H1 (cell line): ENCODE results near the gene AP3M1. TPM values are rescaled to one million over a fixed set of nuclear protein-coding genes. Genes with fewer than 3 reads are reported as not detected.

Experiments
- CTCF ChIA-PET: fragments of 300-600 bp; sonication (Branson Sonifier 250); formaldehyde crosslinking; loops from one replicate; lab custom pipeline; 2021; ENCODE audit not compliant: partially characterized antibody; lab: Charles Lee
- POLR2A ChIA-PET: fragments of 300-600 bp; sonication (Branson Sonifier 250); formaldehyde crosslinking; loops from one replicate; lab custom pipeline; 2021; ENCODE audit warnings: inconsistent platforms; ENCODE audit not compliant: partially characterized antibody; lab: Charles Lee
- DNase-seq, 2 experiments: peaks; one replicate each; pipeline versions ENCODE4 v3.0.0 to v3.0.0-alpha.2; 2010 to 2022; ENCODE audit warnings: low spot score in 2 of 2, low read depth in 1 of 2, mixed read lengths in 1 of 2
- FAIRE-seq: peaks from 2 replicates; lab custom pipeline; 2011; peaks lifted over from hg19 to GRCh38; lab: Jason Lieb, UNC
- H2AFZ ChIP-seq: 2 replicates; pipeline ENCODE4 v1.8.1; 2012; ENCODE audit warnings: low read length, inconsistent platforms
- H2AK5ac ChIP-seq: 2 replicates; pipeline ENCODE4 v1.6.1; 2013; ENCODE audit warnings: low read depth, low read length
- H2BK120ac ChIP-seq: replicated peaks from 2 replicates; pipeline ENCODE3; 2013; ENCODE audit warnings: low read depth, low read length, inconsistent platforms
- H2BK12ac ChIP-seq: 2 replicates; pipeline ENCODE4 v1.6.1; 2013; ENCODE audit warnings: low read depth, low read length
- H2BK15ac ChIP-seq: 2 replicates; pipeline ENCODE4 v1.6.1; 2013; ENCODE audit warnings: low read length
- H2BK20ac ChIP-seq: 2 replicates; pipeline ENCODE4 v1.6.1; 2013; ENCODE audit warnings: low read length
- H2BK5ac ChIP-seq: 2 replicates; pipeline ENCODE4 v1.6.1; 2013; ENCODE audit warnings: low read depth, low read length
- H3K14ac ChIP-seq: 2 replicates; pipeline ENCODE4 v1.6.1; 2013; ENCODE audit warnings: inconsistent platforms; ENCODE audit not compliant: insufficient read length
- H3K18ac ChIP-seq: 2 replicates; pipeline ENCODE4 v1.6.1; 2013; ENCODE audit warnings: low read length; ENCODE audit errors: extremely low read depth
- H3K23ac ChIP-seq: 2 replicates; pipeline ENCODE4 v1.6.1; 2013; ENCODE audit warnings: inconsistent platforms; ENCODE audit not compliant: insufficient read length
- H3K23me2 ChIP-seq: 2 replicates; pipeline ENCODE4 v1.6.1; 2013; ENCODE audit warnings: low read depth, low read length
- H3K27ac ChIP-seq: 2 replicates; pipeline ENCODE4 v1.6.1; 2011; ENCODE audit warnings: low read depth, low read length, inconsistent platforms
- H3K27me3 ChIP-seq, 4 experiments: replicated peaks in 1 of 4; 1 replicate in 1 of 4; 2 replicates in 3 of 4; pipeline versions ENCODE4 v1.6.1 to v1.8.1; 2011 to 2013; ENCODE audit warnings: low read length in 3 of 4, mild to moderate bottlenecking in 3 of 4, inconsistent platforms in 2 of 4, mixed read lengths in 2 of 4, moderate library complexity in 1 of 4; ENCODE audit not compliant: control insufficient read depth in 3 of 4, insufficient read depth in 3 of 4; ENCODE audit errors: extremely low read depth in 1 of 4
- H3K36me3 ChIP-seq, 4 experiments: 2 replicates each; pipeline versions ENCODE4 v1.6.1 to v1.8.1; 2011 to 2013; ENCODE audit warnings: mild to moderate bottlenecking in 4 of 4, low read length in 3 of 4, moderate library complexity in 2 of 4, control low read depth in 1 of 4, inconsistent platforms in 1 of 4; ENCODE audit not compliant: insufficient read depth in 4 of 4, control insufficient read depth in 2 of 4
- H3K4ac ChIP-seq: replicated peaks from 2 replicates; pipeline ENCODE3; 2013; ENCODE audit warnings: low read length, low read depth, mixed read lengths, inconsistent platforms; ENCODE audit not compliant: insufficient read length
- H3K4me1 ChIP-seq, 4 experiments: replicated peaks in 1 of 4; 1 replicate in 1 of 4; 2 replicates in 3 of 4; pipeline versions ENCODE4 v1.6.1 to v1.8.1; 2011 to 2013; ENCODE audit warnings: low read length in 3 of 4, inconsistent platforms in 2 of 4, mixed read lengths in 1 of 4; ENCODE audit not compliant: insufficient read depth in 4 of 4, control insufficient read depth in 3 of 4
- H3K4me2 ChIP-seq, 2 experiments: 2 replicates each; pipeline versions ENCODE4 v1.6.1 to v1.8.1; 2011 to 2013; ENCODE audit warnings: low read depth in 2 of 2, low read length in 2 of 2, control low read depth in 1 of 2, inconsistent platforms in 1 of 2, mild to moderate bottlenecking in 1 of 2; ENCODE audit not compliant: insufficient read depth in 1 of 2
- H3K4me3 ChIP-seq, 4 experiments: fragments of 200-600, 300-600 bp in 1 of 4; sonication (generic), shearing (Covaris generic), sonication (Bioruptor Twin) in 1 of 4; 2 replicates each; pipeline versions ENCODE4 v1.5.1 to v1.8.1; 2011 to 2016; ENCODE audit warnings: low read length in 4 of 4, low read depth in 3 of 4, control low read depth in 2 of 4, inconsistent platforms in 2 of 4, mild to moderate bottlenecking in 2 of 4, mixed read lengths in 1 of 4, moderate library complexity in 1 of 4; ENCODE audit not compliant: insufficient read depth in 2 of 4; ENCODE audit errors: extremely low read depth in 1 of 4
- H3K56ac ChIP-seq: replicated peaks from 2 replicates; pipeline ENCODE3; 2013; ENCODE audit warnings: low read depth, mild to moderate bottlenecking, mixed read lengths, low read length, inconsistent platforms; ENCODE audit not compliant: insufficient read length
- H3K79me1 ChIP-seq: 2 replicates; pipeline ENCODE4 v1.6.1; 2013; ENCODE audit warnings: low read depth, low read length, control low read depth
- H3K79me2 ChIP-seq, 2 experiments: 2 replicates each; pipeline versions ENCODE4 v1.6.1 to v1.8.1; 2012 to 2013; ENCODE audit warnings: low read length in 2 of 2, mild to moderate bottlenecking in 2 of 2, inconsistent platforms in 1 of 2; ENCODE audit not compliant: insufficient read depth in 2 of 2, control insufficient read depth in 1 of 2
- H3K9ac ChIP-seq, 4 experiments: replicated peaks in 1 of 4; 1 replicate in 1 of 4; 2 replicates in 3 of 4; pipeline versions ENCODE4 v1.6.1 to v1.8.1; 2011 to 2013; ENCODE audit warnings: low read depth in 3 of 4, low read length in 3 of 4, control low read depth in 2 of 4, mild to moderate bottlenecking in 2 of 4, moderate library complexity in 2 of 4, inconsistent platforms in 1 of 4; ENCODE audit errors: extremely low read depth in 1 of 4
- H3K9me3 ChIP-seq, 2 experiments: 2 replicates each; pipeline versions ENCODE4 v1.6.1 to v1.8.1; 2012 to 2013; ENCODE audit warnings: mild to moderate bottlenecking in 2 of 2, moderate library complexity in 2 of 2, control low read depth in 1 of 2, inconsistent platforms in 1 of 2, low read depth in 1 of 2, low read length in 1 of 2, mixed read lengths in 1 of 2; ENCODE audit not compliant: insufficient read depth in 2 of 2
- H4K20me1 ChIP-seq, 2 experiments: replicated peaks in 1 of 2; 2 replicates each; pipeline versions ENCODE3 to v1.8.1; 2011 to 2013; ENCODE audit warnings: inconsistent platforms in 2 of 2, low read length in 2 of 2, mild to moderate bottlenecking in 1 of 2; ENCODE audit not compliant: insufficient read depth in 2 of 2, control insufficient read depth in 1 of 2
- H4K5ac ChIP-seq: 2 replicates; pipeline ENCODE4 v1.6.1; 2013; ENCODE audit warnings: low read length, low read depth, mixed read lengths, inconsistent platforms; ENCODE audit not compliant: insufficient read length
- H4K8ac ChIP-seq: 2 replicates; pipeline ENCODE4 v1.8.0; 2013; ENCODE audit warnings: mild to moderate bottlenecking, moderate library complexity, low read length, inconsistent platforms; ENCODE audit not compliant: insufficient read depth; ENCODE audit errors: extremely low read depth
- H4K91ac ChIP-seq: replicated peaks from 2 replicates; pipeline ENCODE3; 2013; ENCODE audit warnings: low read length, mixed read lengths, inconsistent platforms; ENCODE audit not compliant: insufficient read length
- CHD1 ChIP-seq: IDR thresholded peaks from 2 replicates; pipeline ENCODE4 v1.6.1; 2012; ENCODE audit warnings: low read depth, low read length, improper control_type of control experiment
- FOSL1 ChIP-seq: IDR thresholded peaks from 2 replicates; pipeline ENCODE4 v1.6.1; 2011; ENCODE audit warnings: mild to moderate bottlenecking, low read depth, low read length, moderate library complexity; ENCODE audit not compliant: insufficient read depth
- RAD21 ChIP-seq, 2 experiments: IDR thresholded peaks in 1 of 2; conservative IDR thresholded peaks in 1 of 2; 2 replicates each; pipeline ENCODE4 v1.6.1; 2011; ENCODE audit warnings: low read depth in 2 of 2, low read length in 2 of 2, improper control_type of control experiment in 1 of 2, inconsistent platforms in 1 of 2, mild to moderate bottlenecking in 1 of 2, moderate library complexity in 1 of 2
- WGBS, 2 experiments: shearing (Covaris generic) in 1 of 2; methylation state at CpG; one replicate each; pipeline versions ENCODE4 v1.1.6 to v1.1.7; 2013 to 2015; ENCODE audit warnings: low lambda C conversion rate in 2 of 2, mixed read lengths in 2 of 2, inconsistent platforms in 1 of 2, low coverage in 1 of 2, missing lambda C conversion rate in 1 of 2; ENCODE audit not compliant: insufficient replicate concordance in 2 of 2, insufficient coverage in 1 of 2, insufficient read length in 1 of 2; ENCODE audit errors: extremely low coverage in 1 of 2, missing lambda C conversion rate in 1 of 2; 5-methylcytosine and 5-hydroxymethylcytosine counted together
- polyA plus RNA-seq, 7 experiments: library from polyadenylated mRNA; depleted of rRNA in 3 of 7; stranded (reverse) in 5 of 7; unstranded in 2 of 7; fragments of >200 nt in 5 of 7; fragments of 200-250 nt in 2 of 7; gene quantifications; 1 replicate in 5 of 7; 2 replicates in 1 of 7; 4 replicates in 1 of 7; pipeline versions ENCODE4 v1.2.1 to v1.2.3, GENCODE V29; 2011 to 2013; ENCODE audit warnings: missing spikeins in 2 of 7, mixed read lengths in 2 of 7
- total RNA-seq: library from RNA; stranded (reverse); fragmentation: NEBNext Ultra II Directional; extraction: Animal tissue kit (Norgen Biotek cat#: 25700); gene quantifications from 2 replicates; pipeline ENCODE4 v1.2.1, GENCODE V29; 2021

AP3M1 gene
- total and polyA plus RNA-seq, 2 of the 8 experiments (the other 6 are each of a cell fraction or from before 2014, with no cell fraction given), result 23.9 to 38.9 TPM

DNA sequence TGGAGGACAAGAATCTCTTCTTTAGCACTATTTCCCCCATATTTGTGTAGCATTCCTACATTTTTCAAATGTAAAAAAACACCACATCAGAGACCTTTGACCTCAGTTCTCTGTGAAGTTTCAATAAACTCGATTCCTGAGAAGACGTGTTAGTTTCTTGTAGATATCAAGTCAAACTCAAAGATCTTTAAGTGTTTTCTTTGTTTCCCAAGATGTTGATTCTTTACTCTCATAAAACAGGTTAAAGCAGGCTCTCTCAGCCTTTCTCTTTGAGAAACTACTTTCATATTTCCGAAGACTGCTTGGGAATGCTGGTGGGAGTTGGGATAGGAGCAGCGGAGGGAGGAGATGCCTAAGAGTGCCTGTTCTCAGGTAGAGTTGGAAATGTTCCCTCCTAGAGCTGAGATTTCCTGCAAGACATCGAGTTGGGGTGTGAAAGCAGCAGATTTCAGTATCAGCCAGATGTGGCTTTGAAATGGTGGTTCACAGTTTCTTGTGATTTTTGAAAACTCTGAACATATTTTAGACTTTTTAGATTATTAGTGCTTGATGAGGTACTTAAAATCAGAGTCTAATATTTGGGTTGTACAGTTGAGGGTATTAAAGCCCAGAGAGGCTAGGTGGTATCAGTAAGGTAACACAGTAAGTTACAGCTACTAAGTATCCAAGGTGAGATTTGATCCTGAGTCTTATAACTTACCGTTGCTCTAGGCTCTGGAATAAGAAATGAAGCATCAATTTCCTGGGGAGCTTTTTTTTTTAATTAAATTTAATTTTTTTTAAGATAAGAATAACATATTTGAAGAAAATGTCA is 14.3 kb upstream of the AP3M1 start:
- no peak overlapping the region for H4K91ac ChIP-seq
- H3K56ac ChIP-seq, result no peak overlapping the region
- H3K4me1 ChIP-seq, result no peaks in the 10 kb centered on the region; a peak in 1 of 7 replicates
- no peak for DNase-seq
- H3K18ac ChIP-seq, result no peak overlapping the region
- ChIA-PET CTCF (interaction anchor here (1.0 kb wide), 1 partner anchor 9 kb away, joined by 3 read pairs; no protein-coding TSS in a partner anchor), POLR2A (interaction anchor here (1.0 to 1.4 kb wide), 2 partner anchors 12 to 14 kb away, joined by 4 read pairs; partner anchors contain the start of gene ADK)
- no peak overlapping the region for H3K27ac ChIP-seq
- no peaks in the 10 kb centered on the region for H3K27me3 ChIP-seq
- no peak overlapping the region for H4K8ac ChIP-seq
- no peak overlapping the region for H2BK12ac ChIP-seq
- TF ChIP-seq FOSL1 (no peak), RAD21 (IDR thresholded peaks at IDR 0.05 in 1 of 2, conservative IDR thresholded peaks at IDR 0.05 in 1 of 2; ENCODE audit: low read depth in 2 of 2, low read length in 2 of 2) (no peak), CHD1 (no peak)
- H3K23me2 ChIP-seq, result no peaks in the 10 kb centered on the region
- no peak overlapping the region for H2BK5ac ChIP-seq
- H2BK15ac ChIP-seq, result no peak overlapping the region
- no peak overlapping the region for H3K4me3 ChIP-seq
- H2BK120ac ChIP-seq, result no peak overlapping the region
- H2BK20ac ChIP-seq, result no peak overlapping the region
- no peak overlapping the region for H3K23ac ChIP-seq
- no peaks in the 10 kb centered on the region; the same call in 1 of the 2 replicates for H3K79me1 ChIP-seq
- H3K9ac ChIP-seq, result no peak overlapping the region
- no peak overlapping the region for H3K14ac ChIP-seq
- H3K4me2 ChIP-seq, result no peak overlapping the region
- no peak overlapping the region for H2AK5ac ChIP-seq
- H3K4ac ChIP-seq, result no peak overlapping the region
- 69% methylated on average over 6 of the region's 6 CpGs; no CpG with 5 or more reads in 1 of the 2 experiments for WGBS, 2 experiments
- peaks cover 2 to 5% of the 10 kb centered on the region in 2 experiments for H4K20me1 ChIP-seq
- peaks cover 0 to 33% of the 10 kb centered on the region in 2 experiments; a peak in 3 of 4 replicates for H3K79me2 ChIP-seq
- no peak overlapping the region for H4K5ac ChIP-seq
- FAIRE-seq, result no peak
- no peak overlapping the region for H2AFZ ChIP-seq
- H3K36me3 ChIP-seq, result no peaks in the 10 kb centered on the region
- no peaks in the 10 kb centered on the region for H3K9me3 ChIP-seq
